ENCODE results near the gene ITFG1. TPM values are rescaled to one million over a fixed set of nuclear protein-coding genes. Genes with fewer than 3 reads are reported as not detected.

Gene ITFG1
- total RNA-seq, 1 donor from 2014 or later, result 50.0 TPM

- Histone ChIP-seq H3K36me3 (no peaks in the 10 kb centered on the region), H3K9me3 (no peaks in the 10 kb centered on the region), H3K27ac (no peak overlapping the region), H3K4me3 (no peak overlapping the region), H3K27me3 (ENCODE audit: low read depth) (no peaks in the 10 kb centered on the region), H3K4me1 (peaks cover 67% of the 10 kb centered on the region)
- ATAC-seq, result no peak
- TF ChIP-seq CTCF (IDR thresholded peaks at IDR 0.05), result no peak
- intact Hi-C loops (cut with DNase I), result no loop called here
- no peak for DNase-seq
Measured at GRCh38 chr16:47463771-47464624, 3.1 kb upstream of the ITFG1 start.

GRCh38 chr16:47461598-47462266 is 869 bp upstream of the ITFG1 start:
- peak overlapping the region; percentile 99 for H3K27ac ChIP-seq
- TF ChIP-seq CTCF (IDR thresholded peaks at IDR 0.05), result no peak
- no peaks in the 10 kb centered on the region for H3K27me3 ChIP-seq (ENCODE audit: low read depth)
- intact Hi-C loops (cut with DNase I), result no loop called here
- H3K4me3 ChIP-seq, result peak overlapping the region; percentile 89
- ATAC-seq, result peak; percentile 81 to 84
- H3K9me3 ChIP-seq, result no peaks in the 10 kb centered on the region
- peaks cover 6% of the 10 kb centered on the region for H3K36me3 ChIP-seq
- H3K4me1 ChIP-seq, result peaks cover 64% of the 10 kb centered on the region
- DNase-seq, result no peak

- H3K36me3 ChIP-seq, result peaks cover 6% of the 10 kb centered on the region
- intact Hi-C loops (cut with DNase I), result no loop called here
- peak overlapping the region; percentile 99 for H3K27ac ChIP-seq
- peaks cover 52% of the 10 kb centered on the region for H3K4me1 ChIP-seq
- DNase-seq (no peak), ATAC-seq (peak in 1 of 2 donors; percentile 25)
- no peaks in the 10 kb centered on the region for H3K9me3 ChIP-seq
- peak overlapping the region; percentile 89 for H3K4me3 ChIP-seq
- no peaks in the 10 kb centered on the region for H3K27me3 ChIP-seq (ENCODE audit: low read depth)
- no peak for TF ChIP-seq CTCF (IDR thresholded peaks at IDR 0.05)
Measured at GRCh38 chr16:47460359-47460710, 528 bp downstream of the ITFG1 start.

GRCh38 chr16:47459603-47460002 is 1.3 kb downstream of the ITFG1 start:
- H3K4me1 ChIP-seq, result peaks cover 44% of the 10 kb centered on the region
- intact Hi-C loops (cut with DNase I), result no loop called here

GRCh38 chr16:47458331-47458730 is 2.5 kb downstream of the ITFG1 start:
- Histone ChIP-seq H3K4me1 (peaks cover 32% of the 10 kb centered on the region), H3K36me3 (peaks cover 22% of the 10 kb centered on the region), H3K4me3 (no peak overlapping the region), H3K27me3 (ENCODE audit: low read depth) (no peaks in the 10 kb centered on the region), H3K9me3 (no peaks in the 10 kb centered on the region), H3K27ac (no peak overlapping the region)
- DNase-seq, result no peak
- intact Hi-C loops (cut with DNase I), result no loop called here
- TF ChIP-seq CTCF (IDR thresholded peaks at IDR 0.05), result no peak
- ATAC-seq, result no peak

More at GRCh38 chr16:47459603-47460002, 1.3 kb downstream of the ITFG1 start:
- ATAC-seq (no peak), DNase-seq (no peak)
- H3K9me3 ChIP-seq, result no peaks in the 10 kb centered on the region
- H3K27me3 ChIP-seq (ENCODE audit: low read depth), result no peaks in the 10 kb centered on the region
- H3K4me3 ChIP-seq, result peak overlapping the region; percentile 89
- peak overlapping the region; percentile 99 for H3K27ac ChIP-seq
- TF ChIP-seq CTCF (IDR thresholded peaks at IDR 0.05), result no peak
- peaks cover 11% of the 10 kb centered on the region for H3K36me3 ChIP-seq

All from lower lobe of right lung (tissue), 2 donors.